ENCODE data around the gene MAP4K2.

The MAP4K2 gene

DNA sequence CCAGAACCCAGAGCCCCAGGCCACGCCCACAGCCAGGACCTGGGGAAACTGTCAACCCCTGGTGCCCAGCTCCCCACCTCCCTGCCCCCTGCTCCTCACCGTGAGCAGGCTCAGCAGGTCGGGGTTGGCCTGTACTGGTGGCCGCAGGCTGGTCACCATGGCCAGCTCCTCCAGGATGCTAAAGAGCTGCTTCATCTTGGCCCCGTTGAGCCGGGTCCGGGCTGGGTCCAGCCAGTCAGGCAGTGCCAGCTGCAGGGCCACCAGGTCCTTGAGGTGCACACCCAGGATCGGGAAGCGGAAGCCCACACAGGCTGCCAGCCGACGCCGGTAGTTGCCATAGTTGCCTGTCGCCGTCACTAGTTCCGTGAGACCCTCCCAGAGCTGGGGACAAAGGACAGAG, 66.4 kb downstream of the MAP4K2 start:
- DNase-seq = no peak

DNA sequence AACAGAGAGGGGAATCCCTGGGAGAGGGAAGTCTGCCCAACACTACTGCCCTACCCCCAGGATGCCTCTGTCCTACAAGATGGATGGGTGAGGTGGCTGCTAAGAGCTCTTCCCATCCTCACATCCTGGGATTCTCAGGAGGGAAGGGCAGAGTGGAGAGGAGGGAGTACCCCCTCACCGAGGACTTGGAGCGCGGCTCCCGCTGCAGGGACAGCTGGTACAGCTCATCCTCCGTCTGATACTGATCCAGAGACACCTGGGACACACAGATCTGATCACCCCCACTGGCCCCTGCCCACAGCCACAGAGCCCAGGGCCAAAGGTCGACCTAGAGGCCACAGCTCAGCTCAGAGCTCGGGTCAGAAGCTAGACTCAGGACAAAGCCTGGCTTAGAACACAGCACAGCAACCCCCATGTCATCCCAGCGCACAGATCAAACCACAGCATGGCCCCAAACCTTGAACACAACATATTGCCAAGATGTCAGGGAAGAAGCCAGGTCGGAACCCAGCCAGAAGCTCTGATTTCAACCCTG, 67.2 kb downstream of the MAP4K2 start:
- no peak for DNase-seq
